ENCODE data around the gene ZNF207. TPM values are rescaled to one million over a fixed set of nuclear protein-coding genes. Genes with fewer than 3 reads are reported as not detected.

The ZNF207 gene
- total and polyA plus RNA-seq, 2 donors from 2014 or later, result 54.3 to 150 TPM

DNA sequence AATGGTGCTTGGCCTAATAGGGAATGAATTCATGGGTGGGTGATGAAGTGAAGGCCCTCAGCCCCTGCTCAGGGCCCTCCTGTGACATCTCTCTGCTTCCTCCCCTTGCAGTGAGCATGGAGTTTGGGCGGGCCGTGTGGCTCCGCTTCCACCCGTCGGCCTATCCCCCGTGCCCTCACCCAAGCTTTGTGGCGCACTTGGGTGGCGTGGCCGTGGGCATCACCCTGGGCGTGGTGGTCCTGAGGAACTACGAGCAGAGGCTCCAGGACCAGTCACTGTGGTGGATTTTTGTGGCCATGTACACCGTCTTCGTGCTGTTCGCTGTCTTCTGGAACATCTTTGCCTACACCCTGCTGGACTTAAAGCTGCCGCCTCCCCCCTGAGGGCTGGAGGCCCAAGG is 29.1 kb upstream of the ZNF207 start:
- Histone ChIP-seq H3K9me3 (ENCODE audit: control insufficient read depth in 2 of 3, insufficient read depth in 1 of 3, low read length in 3 of 3) (no peaks in the 10 kb centered on the region), H3K27me3 (ENCODE audit: control insufficient read depth, insufficient read depth, low read length) (no peaks in the 10 kb centered on the region), H3K36me3 (ENCODE audit: control insufficient read depth in 2 of 3, insufficient read depth in 3 of 3, low read length in 3 of 3) (no peaks in the 10 kb centered on the region), H3K4me3 (ENCODE audit: low read length in 3 of 3) (no peak overlapping the region), H3K9ac (ENCODE audit: low read length in 3 of 3) (no peak overlapping the region), H3K4me1 (ENCODE audit: control insufficient read depth in 2 of 3, insufficient read depth in 2 of 3, low read depth in 1 of 3, low read length in 3 of 3) (peaks cover 0 to 3% (median 0%) of the 10 kb centered on the region in 3 donors), H3K27ac (ENCODE audit: low read depth in 2 of 2, low read length in 2 of 2) (no peak overlapping the region)
- no peak for DNase-seq
- FAIRE-seq, result no peak
- no peak for TF ChIP-seq CTCF (IDR thresholded peaks at IDR 0.05; ENCODE audit: borderline replicate concordance, extremely low read depth, insufficient read depth)
- intact Hi-C loops (cut with DNase I), result no loop called here

GRCh38 chr17:32323046-32323445 is 26.9 kb upstream of the ZNF207 start:
- DNase-seq, result no peak

GRCh38 chr17:32323811-32324491 is 26.0 kb upstream of the ZNF207 start:
- no peak for TF ChIP-seq CTCF (IDR thresholded peaks at IDR 0.05; ENCODE audit: borderline replicate concordance, extremely low read depth, insufficient read depth)
- H3K4me1 ChIP-seq (ENCODE audit: control insufficient read depth in 2 of 3, insufficient read depth in 2 of 3, low read depth in 1 of 3, low read length in 3 of 3), result peaks cover 0 to 3% (median 0%) of the 10 kb centered on the region in 3 donors
- peak overlapping the region in 1 of 3 donors; percentile 66 for H3K9ac ChIP-seq (ENCODE audit: low read length in 3 of 3)
- H3K27ac ChIP-seq (ENCODE audit: low read depth in 2 of 2, low read length in 2 of 2), result no peak overlapping the region
- peak overlapping the region in 2 of 3 donors; percentile 13 to 45 for H3K4me3 ChIP-seq (ENCODE audit: low read length in 3 of 3)
- no peaks in the 10 kb centered on the region for H3K36me3 ChIP-seq (ENCODE audit: control insufficient read depth in 2 of 3, insufficient read depth in 3 of 3, low read length in 3 of 3)
- no peaks in the 10 kb centered on the region for H3K9me3 ChIP-seq (ENCODE audit: control insufficient read depth in 2 of 3, insufficient read depth in 1 of 3, low read length in 3 of 3)
- no peaks in the 10 kb centered on the region for H3K27me3 ChIP-seq (ENCODE audit: control insufficient read depth, insufficient read depth, low read length)
- peak in 3 of 5 donors; percentile 25 to 79 (median 35) for DNase-seq
- FAIRE-seq, result no peak
- intact Hi-C loops (cut with DNase I), result no loop called here

More at GRCh38 chr17:32323046-32323445, 26.9 kb upstream of the ZNF207 start:
- Histone ChIP-seq H3K27ac (ENCODE audit: low read depth in 2 of 2, low read length in 2 of 2) (no peak overlapping the region), H3K9ac (ENCODE audit: low read length in 3 of 3) (no peak overlapping the region), H3K9me3 (ENCODE audit: control insufficient read depth in 2 of 3, insufficient read depth in 1 of 3, low read length in 3 of 3) (no peaks in the 10 kb centered on the region), H3K4me1 (ENCODE audit: control insufficient read depth in 2 of 3, insufficient read depth in 2 of 3, low read depth in 1 of 3, low read length in 3 of 3) (peaks cover 0 to 3% (median 0%) of the 10 kb centered on the region in 3 donors), H3K27me3 (ENCODE audit: control insufficient read depth, insufficient read depth, low read length) (no peaks in the 10 kb centered on the region), H3K4me3 (ENCODE audit: low read length in 3 of 3) (no peak overlapping the region), H3K36me3 (ENCODE audit: control insufficient read depth in 2 of 3, insufficient read depth in 3 of 3, low read length in 3 of 3) (no peaks in the 10 kb centered on the region)
- no peak for FAIRE-seq
- TF ChIP-seq CTCF (IDR thresholded peaks at IDR 0.05; ENCODE audit: borderline replicate concordance, extremely low read depth, insufficient read depth), result no peak
- intact Hi-C loops (cut with DNase I), result no loop called here
